ENCODE measurements around the gene SH2D4B.

DNA sequence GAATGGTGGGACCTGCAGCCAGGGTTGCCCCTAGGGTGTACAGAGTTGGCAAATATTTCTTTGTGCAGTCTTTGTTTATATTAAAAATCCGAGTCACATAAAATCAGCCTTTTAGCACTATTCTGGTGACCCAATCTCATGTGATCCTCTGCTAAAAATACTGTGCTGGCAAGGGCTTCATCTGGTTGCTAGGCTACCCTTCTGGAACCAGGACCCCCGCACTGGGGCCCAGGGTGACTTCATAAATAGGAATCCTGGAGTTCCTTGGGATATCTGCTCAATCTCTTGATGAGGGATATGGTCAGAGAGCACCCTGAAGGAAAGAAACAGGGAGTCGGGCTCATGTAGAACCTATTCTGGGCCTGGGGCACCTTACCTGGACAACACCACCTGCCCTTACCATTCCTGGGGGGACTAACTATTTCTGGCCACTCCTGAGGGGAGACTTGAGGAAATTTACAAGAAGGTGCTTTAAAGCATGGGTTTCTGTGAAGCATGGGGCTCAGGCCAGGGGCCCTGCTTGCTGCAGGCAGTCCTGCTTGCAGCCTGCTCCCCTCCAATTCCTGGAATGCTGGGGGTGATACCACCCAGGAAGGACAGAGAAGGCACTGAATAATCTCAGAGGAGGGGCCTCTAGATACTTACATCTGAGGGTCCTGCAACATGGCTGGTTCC, 44.7 kb downstream of the SH2D4B start:
- TF ChIP-seq, protein P1, sequence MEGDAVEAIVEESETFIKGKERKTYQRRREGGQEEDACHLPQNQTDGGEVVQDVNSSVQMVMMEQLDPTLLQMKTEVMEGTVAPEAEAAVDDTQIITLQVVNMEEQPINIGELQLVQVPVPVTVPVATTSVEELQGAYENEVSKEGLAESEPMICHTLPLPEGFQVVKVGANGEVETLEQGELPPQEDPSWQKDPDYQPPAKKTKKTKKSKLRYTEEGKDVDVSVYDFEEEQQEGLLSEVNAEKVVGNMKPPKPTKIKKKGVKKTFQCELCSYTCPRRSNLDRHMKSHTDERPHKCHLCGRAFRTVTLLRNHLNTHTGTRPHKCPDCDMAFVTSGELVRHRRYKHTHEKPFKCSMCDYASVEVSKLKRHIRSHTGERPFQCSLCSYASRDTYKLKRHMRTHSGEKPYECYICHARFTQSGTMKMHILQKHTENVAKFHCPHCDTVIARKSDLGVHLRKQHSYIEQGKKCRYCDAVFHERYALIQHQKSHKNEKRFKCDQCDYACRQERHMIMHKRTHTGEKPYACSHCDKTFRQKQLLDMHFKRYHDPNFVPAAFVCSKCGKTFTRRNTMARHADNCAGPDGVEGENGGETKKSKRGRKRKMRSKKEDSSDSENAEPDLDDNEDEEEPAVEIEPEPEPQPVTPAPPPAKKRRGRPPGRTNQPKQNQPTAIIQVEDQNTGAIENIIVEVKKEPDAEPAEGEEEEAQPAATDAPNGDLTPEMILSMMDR (IDR thresholded peaks at IDR 0.05), result no peak
- TF ChIP-seq POLR2AphosphoS5 (IDR thresholded peaks at IDR 0.05) (no peak), POLR2A (IDR thresholded peaks at IDR 0.05) (no peak), EP300 (IDR thresholded peaks at IDR 0.05) (no peak)

All from sigmoid colon (tissue), 4 donors.